CD14-positive monocyte (primary cell): ENCODE data around the gene AGRP. TPM values are rescaled to one million over a fixed set of nuclear protein-coding genes. Genes with fewer than 3 reads are reported as not detected.

Source experiments
- DNase-seq, 3 donors: peaks; one replicate each; pipeline ENCODE4 v3.0.0-alpha.2; 2011 to 2022
- H2AFZ ChIP-seq: 2 replicates; pipeline ENCODE4 v1.6.0; 2012; ENCODE audit warnings: mild to moderate bottlenecking, low read depth, low read length, inconsistent platforms; ENCODE audit not compliant: insufficient read depth, poor library complexity, severe bottlenecking
- H3K27ac ChIP-seq, 2 donors: 1 replicate in 1 of 2; 2 replicates in 1 of 2; pipeline ENCODE4 v1.5.1; 2012 to 2013; ENCODE audit warnings: low read length in 2 of 2, control low read depth in 1 of 2, inconsistent platforms in 1 of 2, low read depth in 1 of 2, mild to moderate bottlenecking in 1 of 2
- H3K27me3 ChIP-seq, 2 donors: one replicate each; pipeline versions ENCODE4 v1.6.0 to v1.6.1; 2011 to 2013; ENCODE audit warnings: low read length in 2 of 2; ENCODE audit not compliant: control insufficient read depth in 2 of 2, insufficient read depth in 2 of 2
- H3K36me3 ChIP-seq, 2 donors: replicated peaks in 1 of 2; 1 replicate in 1 of 2; 2 replicates in 1 of 2; pipeline versions ENCODE4 v1.5.1 to v1.6.1; 2012 to 2013; ENCODE audit warnings: low read length in 2 of 2, control low read depth in 1 of 2, inconsistent platforms in 1 of 2, mild to moderate bottlenecking in 1 of 2; ENCODE audit not compliant: insufficient read depth in 2 of 2, control insufficient read depth in 1 of 2
- H3K4me1 ChIP-seq, 2 donors: 1 replicate in 1 of 2; 2 replicates in 1 of 2; pipeline versions ENCODE4 v1.5.1 to v1.6.1; 2012 to 2013; ENCODE audit warnings: low read length in 2 of 2, control low read depth in 1 of 2, inconsistent platforms in 1 of 2, mild to moderate bottlenecking in 1 of 2, moderate library complexity in 1 of 2; ENCODE audit not compliant: insufficient read depth in 2 of 2, control insufficient read depth in 1 of 2
- H3K4me2 ChIP-seq: replicated peaks from 2 replicates; pipeline ENCODE3; 2012; ENCODE audit warnings: low read length, moderate library complexity, mild to moderate bottlenecking; ENCODE audit not compliant: poor library complexity, severe bottlenecking; ENCODE audit errors: extremely low read depth
- H3K4me3 ChIP-seq, 3 experiments: fragments of 200-600 bp in 1 of 3; sonication (generic) in 1 of 3; replicated peaks in 1 of 3; 1 replicate in 2 of 3; 2 replicates in 1 of 3; pipeline ENCODE4 v1.5.1; 2011 to 2013; ENCODE audit warnings: low read length in 3 of 3, mild to moderate bottlenecking in 3 of 3, control low read depth in 2 of 3, low read depth in 2 of 3, inconsistent platforms in 1 of 3, moderate library complexity in 1 of 3
- H3K79me2 ChIP-seq: 2 replicates; pipeline ENCODE4 v1.6.0; 2012; ENCODE audit warnings: mild to moderate bottlenecking, control low read depth, inconsistent platforms, low read length, moderate library complexity; ENCODE audit not compliant: insufficient read depth
- H3K9ac ChIP-seq: 2 replicates; pipeline ENCODE4 v1.6.0; 2017; ENCODE audit warnings: low read length, mild to moderate bottlenecking; ENCODE audit not compliant: insufficient read depth, poor library complexity, severe bottlenecking
- H3K9me3 ChIP-seq, 2 donors: replicated peaks in 1 of 2; 1 replicate in 1 of 2; 2 replicates in 1 of 2; pipeline versions ENCODE4 v1.5.1 to v1.6.1; 2012 to 2013; ENCODE audit warnings: low read length in 2 of 2, control low read depth in 1 of 2; ENCODE audit not compliant: control insufficient read depth in 1 of 2, insufficient read depth in 1 of 2
- H4K20me1 ChIP-seq: 2 replicates; pipeline ENCODE4 v1.6.0; 2012; ENCODE audit warnings: mild to moderate bottlenecking, low read length, control low read depth, moderate library complexity; ENCODE audit not compliant: insufficient read depth
- H3K27ac Mint-ChIP-seq, 7 donors: one replicate each; pipeline ENCODE4 v1.8.0; 2020; ENCODE audit warnings: mild to moderate bottlenecking in 7 of 7, mixed read lengths in 7 of 7, moderate library complexity in 6 of 7, inconsistent platforms in 2 of 7
- H3K27me3 Mint-ChIP-seq, 3 donors: one replicate each; pipeline ENCODE4 v1.8.0; 2021 to 2022; ENCODE audit warnings: low read depth in 3 of 3, mild to moderate bottlenecking in 3 of 3, mixed read lengths in 3 of 3, moderate library complexity in 3 of 3, inconsistent platforms in 1 of 3
- H3K36me3 Mint-ChIP-seq, 2 donors: one replicate each; pipeline ENCODE4 v1.8.0; 2020; ENCODE audit warnings: mixed read lengths in 2 of 2, inconsistent platforms in 1 of 2, mild to moderate bottlenecking in 1 of 2
- H3K4me1 Mint-ChIP-seq: one replicate; pipeline ENCODE4 v1.8.0; 2020; ENCODE audit warnings: mild to moderate bottlenecking, mixed read lengths
- H3K4me3 Mint-ChIP-seq, 2 donors: one replicate each; pipeline ENCODE4 v1.8.0; 2020; ENCODE audit warnings: mild to moderate bottlenecking in 2 of 2, mixed read lengths in 2 of 2, moderate library complexity in 1 of 2
- H3K9me3 Mint-ChIP-seq, 7 donors: one replicate each; pipeline ENCODE4 v1.8.0; 2020 to 2022; ENCODE audit warnings: mixed read lengths in 7 of 7, mild to moderate bottlenecking in 6 of 7, moderate library complexity in 6 of 7, inconsistent platforms in 2 of 7
- CTCF ChIP-seq: fragments of 200-600 bp; IDR thresholded peaks from one replicate; pipeline ENCODE4 v1.8.0; 2022; ENCODE audit warnings: antibody characterized with exemption, mild to moderate bottlenecking
- WGBS: methylation state at CpG from one replicate; pipeline ENCODE4 v1.1.5; 2013; ENCODE audit warnings: missing lambda C conversion rate; ENCODE audit not compliant: insufficient coverage; 5-methylcytosine and 5-hydroxymethylcytosine counted together
- intact Hi-C, 2 donors: fragments of 100-400 bp; cut with micrococcal nuclease; formaldehyde crosslinking; loops; one replicate each; pipeline versions ENCODE4 v1.15.0 to v1.15.1; 2023
- polyA plus RNA-seq, 3 donors: library from polyadenylated mRNA; depleted of rRNA in 1 of 3; unstranded in 2 of 3; stranded (reverse) in 1 of 3; fragments of 300-500 nt in 2 of 3; fragments of >200 nt in 1 of 3; fragmentation: Illumina TruSeq in 2 of 3; gene quantifications; 1 replicate in 2 of 3; 2 replicates in 1 of 3; pipeline ENCODE4 v1.2.3, GENCODE V29; 2012 to 2021

AGRP gene
- polyA plus RNA-seq, 3 donors, result 0.32 to 0.54 TPM; not detected in 1

DNA sequence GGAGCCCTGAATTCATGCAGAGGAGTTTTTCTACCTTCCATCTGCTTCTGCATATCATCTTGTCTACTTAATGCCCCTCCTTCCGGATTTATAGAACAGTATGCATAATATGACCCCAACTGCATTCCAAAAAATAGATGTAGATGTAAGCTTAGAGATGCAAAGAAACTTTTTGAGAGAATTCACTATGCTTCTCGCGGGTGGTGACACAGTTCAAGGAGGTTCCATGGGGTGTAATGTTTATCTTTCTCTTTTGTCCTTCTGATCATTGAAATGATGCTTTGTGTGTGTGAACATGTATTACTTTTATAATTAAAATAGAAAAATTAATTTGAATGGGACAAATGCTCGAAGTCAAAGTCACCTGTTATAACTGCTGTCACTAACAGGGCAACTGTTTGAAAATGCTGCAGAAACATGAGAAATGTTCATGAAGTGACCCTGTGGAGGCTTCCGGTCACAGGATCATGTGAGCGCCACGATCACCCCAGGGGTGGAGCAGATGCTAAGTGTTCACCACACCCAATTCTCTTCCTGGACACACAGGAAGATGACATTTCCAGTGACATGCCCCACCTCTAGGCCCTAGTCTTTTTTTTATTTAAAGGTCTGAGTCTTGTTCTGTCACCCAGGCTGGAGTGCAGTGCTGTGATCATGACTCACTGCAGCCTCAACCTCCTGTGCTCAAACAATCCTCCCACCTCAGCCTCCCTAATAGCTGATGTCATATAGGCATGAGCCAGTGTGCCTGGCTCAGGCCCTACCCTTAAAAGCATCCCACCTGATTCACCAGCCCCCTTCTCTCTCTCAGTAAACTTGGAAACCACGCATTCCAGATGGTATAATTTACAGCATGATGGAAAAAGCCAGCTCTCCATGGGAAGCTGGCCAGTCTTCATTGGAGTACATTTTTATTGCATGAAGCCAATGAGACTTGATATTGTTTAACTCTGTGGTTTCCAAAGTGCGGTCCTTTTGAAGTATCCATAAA, 21.0 kb upstream of the AGRP start:
- H3K36me3 Mint-ChIP-seq, result peaks cover 6 to 26% of the 10 kb centered on the region in 2 donors
- intact Hi-C loops, result no loop called here
- Histone ChIP-seq H4K20me1 (no peaks in the 10 kb centered on the region), H3K36me3 (peaks cover 0 to 2% of the 10 kb centered on the region in 2 donors), H2AFZ (no peak overlapping the region), H3K27ac (peak overlapping the region; percentile 92 to 99), H3K4me2 (peak overlapping the region; percentile 27), H3K9me3 (no peaks in the 10 kb centered on the region), H3K27me3 (no peaks in the 10 kb centered on the region), H3K79me2 (no peaks in the 10 kb centered on the region), H3K4me3 (peak overlapping the region in 1 of 3 experiments; percentile 9), H3K4me1 (peaks cover 50 to 51% of the 10 kb centered on the region in 2 donors), H3K9ac (peak overlapping the region; percentile 49)
- H3K9me3 Mint-ChIP-seq, result peaks cover 0 to 4% (median 2%) of the 10 kb centered on the region in 7 donors
- peak overlapping the region; percentile 96 to 99 (median 98) for H3K27ac Mint-ChIP-seq
- DNase-seq, result peak; percentile 95 to 97 (median 95)
- H3K4me3 Mint-ChIP-seq, result no peak overlapping the region
- TF ChIP-seq CTCF, result no peak
- WGBS, result 56% methylated on average over 5 of the region's 9 CpGs
- H3K27me3 Mint-ChIP-seq, result peaks cover 0 to 5% (median 3%) of the 10 kb centered on the region in 3 donors
- peaks cover 52% of the 10 kb centered on the region for H3K4me1 Mint-ChIP-seq

- H3K27me3 Mint-ChIP-seq, result peaks cover 0 to 3% (median 2%) of the 10 kb centered on the region in 3 donors
- no peak overlapping the region for H3K9ac ChIP-seq
- no peak overlapping the region for H3K4me3 ChIP-seq
- peaks cover 13 to 21% of the 10 kb centered on the region in 2 donors for H3K4me1 ChIP-seq
- peaks cover 19 to 53% of the 10 kb centered on the region in 2 donors for H3K36me3 Mint-ChIP-seq
- no peak for TF ChIP-seq CTCF
- no peak overlapping the region for H3K4me3 Mint-ChIP-seq
- no peaks in the 10 kb centered on the region for H3K9me3 ChIP-seq
- H2AFZ ChIP-seq, result no peak overlapping the region
- no peak overlapping the region for H3K27ac ChIP-seq
- peaks cover 0 to 3% (median 0%) of the 10 kb centered on the region in 7 donors for H3K9me3 Mint-ChIP-seq
- H3K4me1 Mint-ChIP-seq, result peaks cover 28% of the 10 kb centered on the region
- no peak for DNase-seq
- peak overlapping the region in 2 of 7 donors; percentile 41 to 67 for H3K27ac Mint-ChIP-seq
- 100% methylated on average over 3 of the region's 4 CpGs for WGBS
- H3K79me2 ChIP-seq, result no peaks in the 10 kb centered on the region
- intact Hi-C loops, result loop anchor here in 1 of 2 donors (10.0 kb wide), 1 partner anchor 166 kb away; the partner anchor contains the start of genes ACD, C16orf86, ENKD1 and PARD6A
- H3K36me3 ChIP-seq, result peaks cover 5 to 27% of the 10 kb centered on the region in 2 donors
- H4K20me1 ChIP-seq, result no peaks in the 10 kb centered on the region
- H3K4me2 ChIP-seq, result no peak overlapping the region
- H3K27me3 ChIP-seq, result no peaks in the 10 kb centered on the region
Measured at GRCh38 chr16:67499106-67499505, 15.8 kb upstream of the AGRP start.
